Eye (tissue), 1 donor: ENCODE results near the gene FAM200B.

Source experiments
- DNase-seq: peaks from one replicate; pipeline ENCODE4 v3.0.0-alpha.2; 2015

The FAM200B gene

DNA sequence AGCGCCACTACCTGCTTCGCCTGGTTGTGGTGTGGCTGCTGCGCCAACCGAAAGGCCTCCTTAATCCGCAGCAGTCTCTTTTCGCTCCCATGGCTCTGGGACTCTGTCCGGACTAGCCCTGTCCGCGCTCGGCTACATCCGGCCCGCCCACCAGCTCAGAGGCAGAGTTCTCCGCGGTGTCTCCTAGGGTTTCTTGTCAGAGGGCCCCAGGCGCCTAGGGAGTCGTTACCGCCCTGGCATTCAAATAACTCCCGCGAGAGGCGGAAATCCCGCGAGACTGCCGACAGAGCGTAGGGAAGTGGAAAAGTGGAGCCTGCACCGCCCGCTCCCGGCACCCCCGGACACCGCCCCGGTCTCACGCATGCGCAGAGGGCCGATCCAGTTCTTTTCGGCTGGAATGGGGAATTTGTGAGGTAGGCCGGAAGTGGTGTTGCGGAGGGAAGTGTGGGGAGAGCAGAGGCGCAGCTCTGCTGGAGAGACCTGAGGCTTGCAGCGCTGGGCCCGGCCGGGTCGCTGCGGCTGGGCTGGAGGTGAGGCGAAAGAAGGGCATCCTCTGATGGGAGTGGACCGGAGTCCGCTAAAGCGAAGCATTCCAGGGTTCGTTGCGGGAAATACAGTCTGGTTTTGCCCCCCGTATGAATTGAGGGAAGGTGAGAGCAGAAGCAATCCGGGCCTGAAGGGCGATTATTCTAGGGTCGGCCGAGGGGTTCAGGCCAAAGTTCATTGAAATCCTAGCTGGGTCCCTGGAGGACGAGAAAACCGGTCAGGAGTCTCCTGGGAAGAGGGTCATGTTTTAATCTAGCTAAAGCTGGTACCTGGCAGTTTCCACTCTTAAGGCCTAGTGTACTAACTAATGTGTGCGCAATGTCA is at the start of gene FAM200B:
TSS of gene FAM200B (plus strand) at position 456 of the 870 bp plus-strand sequence. CDS start 5,151 bp downstream, outside the sequence.
- peak; percentile 100 for DNase-seq

GRCh38 chr4:15636818-15637217 is 44.8 kb upstream of the FAM200B start:
- no peak for DNase-seq

- DNase-seq: no peak
Observed at GRCh38 chr4:15638418-15638817, 43.2 kb upstream of the FAM200B start.

GRCh38 chr4:15648600-15648999 is 33.0 kb upstream of the FAM200B start:
- no peak for DNase-seq

DNA sequence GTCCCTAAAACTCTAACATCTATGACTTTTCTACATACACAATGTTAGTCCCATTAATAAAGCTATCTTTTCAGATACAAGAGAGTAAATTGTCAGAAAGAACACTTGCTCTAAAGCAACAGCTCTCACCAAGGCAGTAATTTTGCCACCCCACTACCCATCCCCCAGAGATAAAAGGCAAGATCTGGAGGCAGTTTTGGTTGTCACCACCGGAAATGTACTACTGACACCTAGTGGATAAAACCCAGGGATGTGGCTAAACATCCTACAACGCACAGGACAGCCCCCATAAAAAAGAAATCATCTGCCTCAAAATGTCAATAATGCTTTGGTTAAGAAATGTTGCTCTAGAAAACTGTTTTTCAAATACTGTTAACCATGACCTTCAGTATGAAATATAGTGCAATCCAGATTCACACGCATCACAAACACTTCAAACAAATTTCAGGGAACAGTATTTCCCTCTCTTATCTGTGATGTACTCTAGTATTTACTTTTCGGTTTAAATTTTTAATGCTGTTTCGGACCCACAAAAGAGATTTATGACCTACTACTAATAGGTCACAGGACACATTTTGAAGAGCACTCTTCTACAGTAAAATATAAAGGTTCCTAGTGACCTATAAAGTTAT is 31.6 kb upstream of the FAM200B start:
- peak; percentile 70 for DNase-seq

DNA sequence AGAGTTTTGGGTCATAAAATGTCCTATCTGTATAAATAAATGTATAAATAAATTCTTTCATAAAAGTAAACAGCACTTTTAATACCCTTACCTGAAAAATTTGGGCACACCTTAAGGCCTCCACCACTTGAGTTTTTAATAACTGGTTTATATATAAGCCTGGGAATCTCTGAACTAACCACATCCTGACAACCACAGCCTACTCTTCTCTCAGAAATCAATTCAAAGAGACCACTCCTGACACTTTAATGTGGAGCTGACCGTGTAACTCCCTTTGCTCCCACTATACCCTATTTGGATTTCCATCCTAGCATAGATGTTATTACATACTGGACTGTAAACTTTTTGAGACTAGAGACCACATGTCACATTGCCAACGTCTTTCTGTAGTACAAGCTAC is 30.0 kb upstream of the FAM200B start:
- DNase-seq: no peak

DNA sequence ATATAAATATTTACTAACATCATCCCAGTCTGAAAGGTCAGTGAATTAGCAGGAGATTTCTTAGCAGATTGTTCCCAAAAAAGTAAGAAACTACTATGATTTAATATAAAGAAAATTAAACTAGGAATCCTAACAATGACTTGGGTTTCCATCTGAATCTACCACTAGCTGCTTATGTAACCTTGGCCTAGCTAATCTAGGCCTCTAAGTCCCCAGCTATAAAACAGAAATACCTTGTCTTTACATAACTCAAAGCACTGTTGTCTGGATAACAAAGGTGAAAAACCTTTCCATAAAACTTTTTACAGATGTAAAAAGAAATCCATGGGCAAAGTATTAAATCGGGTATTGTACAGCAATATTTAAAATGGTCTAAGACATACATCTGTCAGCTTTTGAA is 29.4 kb upstream of the FAM200B start:
- DNase-seq: no peak

DNA sequence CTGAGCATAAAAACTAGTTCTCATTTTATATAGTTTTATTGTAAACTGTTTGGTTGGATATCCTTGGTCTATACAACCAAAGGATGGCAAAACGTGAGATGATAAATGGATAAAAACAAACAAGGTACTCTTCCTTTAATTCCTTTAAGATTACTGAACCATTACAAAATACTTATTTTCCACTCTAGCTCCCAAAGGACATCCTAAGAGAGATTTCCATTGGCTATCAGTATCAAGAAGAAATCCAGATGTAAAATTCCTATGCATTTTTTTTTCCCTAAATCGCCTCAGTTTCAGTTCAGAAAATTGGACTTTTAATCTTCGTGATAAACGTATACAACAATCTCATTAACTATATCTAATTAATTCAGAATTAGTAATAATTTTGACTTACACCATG is 28.8 kb upstream of the FAM200B start:
- no peak for DNase-seq

- no peak for DNase-seq
Observed at GRCh38 chr4:15653420-15653819, 28.2 kb upstream of the FAM200B start.

DNA sequence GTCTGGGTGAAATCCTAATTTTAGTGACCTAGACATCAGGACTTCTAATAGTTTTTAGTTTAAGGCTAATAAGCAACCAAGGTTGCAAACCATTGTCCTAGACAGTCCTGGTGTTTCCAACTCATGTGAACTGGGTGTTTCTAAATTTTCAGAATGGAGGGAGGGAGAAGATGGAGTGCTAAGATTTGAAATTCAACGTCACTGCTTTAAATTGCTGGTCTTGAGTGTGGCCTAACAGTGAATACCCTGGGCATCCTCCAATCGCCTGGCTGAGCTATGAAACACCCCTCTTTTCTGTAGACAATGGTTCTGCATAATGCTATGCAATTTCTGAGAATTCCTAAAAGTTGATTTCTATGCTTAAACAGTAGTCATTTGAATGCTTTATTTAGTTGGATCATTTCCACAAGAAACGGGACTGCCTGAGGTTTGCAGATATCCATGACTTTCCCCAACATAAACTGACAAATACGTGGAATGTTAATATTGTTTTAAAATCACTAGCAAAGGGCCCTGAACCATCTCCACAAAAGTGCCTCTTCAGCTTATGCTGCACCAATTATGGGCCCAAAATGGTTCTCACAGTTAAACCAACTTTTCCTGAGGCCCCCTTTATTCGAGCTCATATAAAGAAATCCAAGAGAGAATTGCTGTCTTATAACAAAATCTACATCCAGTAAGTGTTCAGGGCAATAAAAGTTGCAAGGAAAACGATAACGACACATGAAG is 27.6 kb upstream of the FAM200B start:
- peak; percentile 69 for DNase-seq

- peak; percentile 85 for DNase-seq
Observed at GRCh38 chr4:15654593-15655222, 26.9 kb upstream of the FAM200B start.

DNA sequence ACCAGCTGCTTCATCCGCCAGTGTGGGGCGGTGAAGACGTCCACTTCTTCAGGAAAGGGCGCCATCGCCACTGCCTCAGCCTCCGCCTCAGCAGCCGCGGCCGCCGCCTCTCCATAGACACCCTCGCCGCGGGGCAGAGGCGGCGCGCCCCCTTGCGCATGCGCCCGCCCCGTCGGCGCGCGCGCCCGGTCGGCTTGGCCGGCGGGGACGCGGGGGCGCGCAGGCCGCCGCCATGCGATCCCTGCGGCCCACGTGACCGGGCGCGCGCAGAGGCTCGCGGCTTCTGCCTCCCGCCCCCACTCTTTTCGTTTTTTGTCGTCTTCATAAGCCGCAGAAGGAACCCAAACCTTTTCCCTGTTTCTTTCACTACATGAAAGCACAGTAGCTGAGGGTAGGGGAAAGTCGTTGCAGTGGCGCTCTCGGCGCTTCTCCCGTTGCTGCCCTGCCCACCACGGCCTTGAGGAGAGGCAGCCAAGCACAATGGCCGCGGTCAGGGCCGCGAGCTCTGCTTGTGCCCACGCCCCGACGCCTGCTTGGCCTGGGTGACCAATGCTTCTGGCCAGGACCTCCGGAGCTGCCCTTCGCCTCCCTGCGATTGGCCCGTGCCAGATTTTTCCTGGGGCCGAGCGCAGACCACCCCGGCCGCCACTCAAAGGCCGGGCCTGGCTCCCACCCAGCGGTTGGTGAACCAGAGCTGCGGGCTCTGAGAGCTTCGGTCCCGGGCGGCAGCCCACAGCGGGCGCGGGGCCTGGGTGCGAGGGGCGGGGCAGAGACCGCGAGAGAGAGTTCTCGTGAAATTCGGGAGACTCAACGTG is 26.2 kb upstream of the FAM200B start, which contains the start of gene FBXL5:
TSS of gene FBXL5 (minus strand) at position 135 of the 815 bp plus-strand sequence. CDS start at position 65, 70 bp downstream.
- DNase-seq: peak; percentile 96

GRCh38 chr4:15656038-15656470 is 25.6 kb upstream of the FAM200B start:
- no peak for DNase-seq

- no peak for DNase-seq
Observed at GRCh38 chr4:15657366-15657765, 24.3 kb upstream of the FAM200B start.

- DNase-seq: no peak
Observed at GRCh38 chr4:15658136-15658770, 23.4 kb upstream of the FAM200B start.

DNA sequence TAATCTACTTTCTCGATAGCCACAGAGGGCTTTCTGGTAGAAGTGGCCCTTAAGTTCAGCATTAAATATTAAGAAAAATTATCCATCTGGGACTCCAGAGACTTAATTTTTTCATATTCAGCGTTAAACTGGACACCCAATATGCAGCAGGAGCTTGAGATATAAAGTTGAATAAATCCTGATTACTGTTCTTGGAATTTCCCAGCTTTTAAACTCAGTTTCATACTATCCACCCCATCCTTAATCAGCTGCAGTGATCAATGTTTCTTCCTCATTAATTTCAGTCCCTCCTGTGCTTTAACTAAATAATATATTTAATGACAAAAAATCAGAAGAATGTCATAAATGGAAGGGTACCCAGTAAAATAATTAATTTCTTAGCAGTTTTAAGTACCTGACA is 22.8 kb upstream of the FAM200B start:
- DNase-seq: no peak

GRCh38 chr4:15659768-15660570 is 21.7 kb upstream of the FAM200B start:
- DNase-seq: no peak

DNA sequence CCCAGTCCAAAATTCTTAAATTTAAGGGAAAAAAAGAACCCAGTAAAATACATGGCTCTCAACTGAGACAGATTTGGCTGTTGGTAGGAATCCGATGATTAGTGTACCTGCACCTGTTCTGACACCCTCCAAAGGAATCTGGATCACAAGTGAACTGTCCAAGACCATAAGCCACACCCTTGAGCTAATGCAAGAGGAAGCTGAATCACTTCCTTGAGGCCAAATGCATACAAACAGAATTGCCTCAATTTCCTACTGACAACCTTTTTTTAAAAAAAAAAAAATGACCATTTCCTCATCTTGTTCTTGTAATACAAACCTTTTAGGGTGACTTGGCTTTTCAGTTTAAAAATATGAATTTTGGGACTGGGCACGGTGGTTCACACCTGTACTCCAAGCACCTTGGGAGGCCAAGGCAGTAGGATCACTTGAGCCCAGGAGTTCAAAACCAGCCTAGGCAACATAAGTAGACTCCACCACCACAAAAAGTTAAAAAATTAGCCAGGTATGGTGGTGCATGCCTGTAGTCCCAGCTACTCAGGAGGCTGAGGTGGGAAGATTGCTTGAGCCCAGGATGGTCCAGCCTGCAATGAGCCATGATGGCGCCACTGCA is 15.8 kb upstream of the FAM200B start:
- no peak for DNase-seq

- DNase-seq: no peak
Observed at GRCh38 chr4:15667006-15667405, 14.6 kb upstream of the FAM200B start.
